Measurements from ENCODE around the gene NAT14.
A peak's percentile ranks its signal among the peaks of the same experiment; 100 is the strongest.
"Not testable (repeated sequence)": the region's sequence is repeated elsewhere in the genome, so short reads cannot be mapped to it uniquely, and the experiment has no call there.

Gene NAT14

DNA sequence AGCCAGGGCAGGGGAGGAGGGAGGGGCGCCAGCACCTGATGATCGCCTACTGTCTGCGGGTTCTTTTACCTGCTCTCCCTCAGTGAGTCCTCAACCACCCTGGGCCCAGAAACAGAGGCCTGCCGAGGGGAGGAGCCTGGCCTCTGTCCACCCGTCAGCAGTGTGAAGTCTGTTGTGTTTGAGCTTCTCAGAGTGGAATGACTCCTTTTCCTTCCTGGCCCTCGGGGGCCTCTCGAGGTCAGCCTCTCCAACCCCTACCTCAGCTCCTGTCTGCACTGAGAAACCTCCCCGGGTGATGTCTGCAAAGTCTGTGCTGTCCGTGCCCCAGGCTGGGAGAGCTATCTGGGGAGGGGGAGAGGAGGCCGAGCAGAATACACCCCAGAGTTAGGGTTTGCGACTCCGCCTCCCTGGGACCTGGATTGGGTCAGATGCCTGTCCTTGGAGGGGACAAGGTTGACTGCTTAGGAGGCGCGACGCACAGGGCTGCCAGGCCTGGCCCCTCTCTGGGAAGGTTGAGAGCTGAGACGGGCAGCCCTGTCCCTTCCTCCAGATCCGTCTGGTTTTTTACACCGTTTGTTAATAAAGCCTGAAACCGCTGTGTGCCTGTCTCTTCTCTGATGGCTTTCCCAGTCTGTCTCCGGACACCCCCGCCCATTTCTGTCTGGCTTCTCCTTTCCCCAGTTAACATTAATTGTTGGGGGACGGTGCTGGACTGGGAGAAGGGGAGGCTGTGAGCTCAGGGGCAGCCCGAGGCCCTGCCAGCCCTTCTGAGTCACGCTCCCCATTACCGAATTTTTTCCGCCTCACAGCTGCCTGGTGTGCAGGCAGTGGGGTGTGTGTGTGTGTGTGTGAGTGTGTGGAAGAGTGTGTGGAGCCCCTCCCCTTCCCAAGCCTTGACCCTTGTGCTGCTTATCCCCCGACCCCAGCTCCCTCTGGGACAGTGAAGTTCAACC lies 2.3 kb downstream of the NAT14 start:
- DNase-seq (ENCODE audit: low spot score) = peak; percentile 76

GRCh38 chr19:55487924-55488687 lies 3.1 kb downstream of the NAT14 start, which contains the start of gene SSC5D:
TSS of gene SSC5D (plus strand) at chr19:55488436. CDS start at chr19:55488590, 154 bp downstream.
- DNase-seq (ENCODE audit: low spot score) = peak; percentile 43

GRCh38 chr19:55488986-55489710 lies 4.2 kb downstream of the NAT14 start:
- no peak for DNase-seq (ENCODE audit: low spot score)

DNA sequence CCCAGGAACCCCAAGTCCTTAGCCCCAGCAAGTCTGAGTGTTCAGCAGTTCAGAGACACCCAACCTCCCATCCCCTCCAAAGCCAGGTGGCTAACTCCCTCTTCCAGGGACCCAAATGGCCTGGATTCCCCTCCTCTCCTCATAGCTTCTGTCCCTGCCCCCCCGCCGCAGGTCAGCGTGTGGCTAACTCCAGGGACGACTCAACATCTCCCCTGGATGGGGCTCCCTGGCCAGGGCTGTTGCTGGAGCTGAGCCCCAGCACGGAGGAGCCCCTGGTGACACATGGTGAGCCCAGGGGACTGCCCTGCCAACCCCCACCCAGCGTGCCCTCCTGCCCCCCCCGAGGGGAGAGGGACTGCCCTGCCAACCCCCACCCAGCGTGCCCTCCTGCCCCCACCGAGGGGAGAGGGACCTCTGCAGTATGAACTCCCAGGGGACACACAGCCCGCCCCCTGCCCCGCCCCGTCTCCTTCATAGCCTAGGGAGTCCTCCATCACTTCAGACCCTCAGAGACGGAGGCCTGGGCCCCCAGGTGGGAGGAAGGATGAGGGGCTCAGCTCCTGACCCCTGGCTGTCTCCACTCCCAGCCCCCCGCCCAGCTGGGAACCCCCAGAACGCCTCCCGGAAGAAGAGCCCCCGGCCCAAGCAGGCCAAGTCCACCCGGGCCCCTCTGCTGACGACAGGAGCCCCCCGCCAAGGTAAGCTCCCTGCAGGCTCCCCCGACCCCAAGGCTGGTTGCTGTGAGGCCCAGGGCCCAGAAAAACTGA lies 4.9 kb downstream of the NAT14 start:
- DNase-seq (ENCODE audit: low spot score) = no peak

DNA sequence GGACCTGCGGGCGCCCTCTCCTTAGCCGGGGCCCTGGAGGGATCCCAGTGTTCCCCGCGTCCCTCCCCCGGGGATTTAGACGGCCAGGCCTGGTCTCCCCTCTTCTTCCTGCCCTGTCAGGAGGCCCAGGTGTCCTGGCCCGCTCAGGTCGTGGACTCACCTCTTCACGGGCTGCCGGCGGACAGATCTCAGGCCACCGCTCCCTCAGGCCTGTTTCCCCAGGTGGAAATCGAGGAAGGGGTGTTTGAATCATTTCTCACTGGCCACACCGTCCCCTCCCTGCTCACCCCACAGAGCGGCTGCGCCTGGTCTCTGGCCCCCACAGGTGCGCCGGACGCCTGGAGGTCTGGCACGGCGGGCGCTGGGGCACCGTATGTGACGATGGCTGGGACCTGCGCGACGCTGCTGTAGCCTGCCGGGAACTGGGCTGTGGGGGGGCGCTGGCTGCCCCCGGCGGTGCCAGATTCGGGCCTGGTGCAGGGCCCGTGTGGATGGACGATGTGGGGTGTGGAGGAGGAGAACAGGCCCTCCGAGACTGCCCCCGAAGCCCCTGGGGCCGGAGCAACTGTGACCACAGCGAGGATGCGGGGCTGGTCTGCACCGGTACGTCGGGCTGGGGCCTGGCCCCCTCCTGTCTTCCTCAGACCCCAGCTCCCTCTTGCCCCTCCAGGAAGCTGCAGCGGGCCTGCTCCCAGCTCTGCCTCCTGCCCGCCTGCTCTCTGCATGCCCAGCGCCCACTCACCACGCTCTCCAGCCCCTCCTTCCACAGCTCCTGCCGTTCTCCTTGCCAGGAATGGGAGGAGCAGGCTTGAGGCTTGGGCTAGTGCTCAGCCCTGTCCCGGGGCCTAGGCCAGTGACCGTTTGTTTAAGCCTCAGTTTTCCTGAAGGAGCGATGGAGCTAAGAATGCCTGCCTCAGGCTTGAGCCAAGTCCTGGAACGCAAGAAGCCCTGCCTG lies 5.8 kb downstream of the NAT14 start:
- DNase-seq (ENCODE audit: low spot score) = no peak

GRCh38 chr19:55491546-55492360 lies 6.8 kb downstream of the NAT14 start:
- no peak for DNase-seq (ENCODE audit: low spot score)

DNA sequence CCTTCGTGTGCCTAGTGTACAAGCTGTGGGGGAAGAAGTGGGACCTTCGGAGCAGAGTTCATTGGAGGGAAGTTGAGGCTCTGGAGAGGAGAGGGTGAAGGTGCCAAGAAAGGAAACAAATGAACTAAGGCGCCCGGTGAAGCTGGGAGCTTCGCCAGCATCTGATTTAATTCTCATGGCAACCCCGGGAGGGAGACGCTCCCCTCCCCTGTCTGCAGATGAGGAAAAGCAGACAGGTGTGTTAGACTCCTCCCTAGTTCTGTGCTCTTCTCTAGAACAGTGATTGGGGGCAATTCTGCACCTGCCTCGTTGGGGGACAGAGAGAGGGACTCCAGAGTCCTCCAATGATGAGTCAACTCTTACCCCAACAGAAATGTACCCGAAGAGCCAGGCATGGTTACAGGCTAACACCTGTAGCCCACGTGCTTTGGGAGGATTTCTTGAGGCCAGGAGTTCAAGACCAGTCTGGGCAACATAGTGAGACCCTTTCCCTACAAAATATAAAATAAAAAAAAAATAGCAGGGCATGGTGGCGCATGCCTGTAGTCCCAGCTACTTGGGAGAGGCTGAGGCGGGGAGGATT lies 7.5 kb downstream of the NAT14 start:
- no peak for DNase-seq (ENCODE audit: low spot score)

GRCh38 chr19:55493052-55493644 lies 8.2 kb downstream of the NAT14 start:
- DNase-seq (ENCODE audit: low spot score) = no peak

DNA sequence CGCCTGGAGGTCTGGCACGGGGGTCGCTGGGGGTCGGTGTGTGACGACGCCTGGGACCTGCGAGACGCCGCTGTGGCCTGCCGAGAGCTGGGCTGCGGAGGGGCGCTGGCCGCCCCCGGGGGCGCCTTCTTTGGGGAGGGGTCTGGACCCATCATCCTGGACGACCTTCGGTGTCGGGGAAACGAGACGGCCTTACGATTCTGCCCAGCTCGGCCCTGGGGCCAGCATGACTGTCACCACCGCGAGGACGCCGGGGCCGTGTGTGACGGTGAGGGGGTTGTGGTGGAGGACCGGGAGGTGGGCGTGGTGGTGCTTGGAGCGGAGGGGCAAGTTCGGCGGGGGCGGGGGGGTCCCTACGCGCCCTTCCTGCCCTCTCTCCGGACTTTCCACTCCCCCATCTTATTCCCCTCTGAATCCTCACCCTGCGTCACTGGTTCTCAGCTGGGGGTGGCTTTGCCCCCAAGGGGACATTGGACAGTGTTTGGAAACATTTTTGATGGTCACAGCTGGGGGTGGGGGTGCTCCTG lies 8.7 kb downstream of the NAT14 start:
- no peak for DNase-seq (ENCODE audit: low spot score)

DNA sequence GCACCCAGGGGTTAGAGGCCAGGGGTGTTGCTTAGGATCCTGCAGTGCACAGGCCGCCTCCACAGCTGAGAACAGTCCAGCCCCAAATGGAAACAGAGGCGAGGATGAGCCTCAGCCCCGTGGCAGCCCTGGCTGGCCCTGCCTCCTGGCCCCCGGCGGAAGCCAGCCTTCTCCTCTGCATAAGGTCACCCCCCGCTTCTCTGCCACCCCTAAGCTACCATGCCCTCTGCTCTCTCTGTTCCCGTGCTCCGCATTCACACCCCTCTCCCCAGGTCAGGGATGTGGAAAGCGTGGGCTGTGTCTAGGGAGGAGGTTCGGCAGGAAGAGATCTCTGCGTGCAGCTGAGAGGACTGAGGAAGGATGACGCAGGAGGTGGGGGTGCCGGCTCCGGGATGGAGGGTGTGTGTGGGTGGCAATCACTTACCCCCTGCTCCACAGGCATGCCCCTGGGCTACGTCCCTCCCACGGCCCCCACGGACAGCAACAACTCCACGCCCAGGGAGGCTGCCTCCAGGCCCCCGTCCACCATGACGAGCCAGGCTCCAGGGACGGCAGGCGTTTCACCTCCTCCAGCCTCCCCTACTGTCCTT lies 9.3 kb downstream of the NAT14 start:
- DNase-seq (ENCODE audit: low spot score) = no peak

DNA sequence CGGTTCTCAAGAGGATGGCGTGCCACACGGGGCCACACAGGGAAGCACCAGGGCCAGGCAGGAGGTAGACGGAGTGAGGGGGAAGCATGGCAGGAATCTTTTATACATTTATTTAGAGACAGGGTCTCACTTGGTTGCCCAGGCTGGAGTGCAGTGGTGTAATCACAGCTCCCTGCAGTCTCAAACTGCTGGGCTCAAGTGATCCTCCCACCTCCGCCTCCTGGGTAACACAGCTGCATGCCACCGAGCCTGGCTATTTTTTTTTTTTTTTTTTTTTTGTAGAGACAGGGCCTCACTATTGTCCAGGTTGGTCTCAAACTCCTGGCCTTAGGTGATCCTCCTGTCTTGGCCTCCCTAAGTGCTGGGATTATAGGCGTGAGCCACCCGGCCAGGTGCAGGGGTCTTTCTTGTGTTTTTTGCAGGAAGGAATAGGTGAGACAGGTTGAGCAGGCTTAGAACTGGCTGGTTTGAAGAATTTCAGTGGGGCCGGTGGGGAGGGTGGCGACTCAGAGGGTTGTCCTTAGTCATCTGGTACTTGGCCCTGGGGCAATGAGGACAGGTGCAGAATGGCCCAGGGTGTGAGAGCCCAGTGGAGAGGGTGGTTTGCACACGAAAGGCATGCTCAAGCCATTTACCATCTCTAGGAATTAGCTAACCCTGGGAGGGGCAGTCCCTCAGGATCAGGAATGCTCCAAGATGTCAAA lies 10.8 kb downstream of the NAT14 start:
- no peak for DNase-seq (ENCODE audit: low spot score)

- not testable (repeated sequence) for DNase-seq (ENCODE audit: low spot score)
Observed at GRCh38 chr19:55496820-55497219, 11.8 kb downstream of the NAT14 start.

- no peak for DNase-seq (ENCODE audit: low spot score)
Observed at GRCh38 chr19:55497763-55498162, 12.8 kb downstream of the NAT14 start.

GRCh38 chr19:55498246-55498840 lies 13.4 kb downstream of the NAT14 start:
- DNase-seq (ENCODE audit: low spot score) = no peak

- DNase-seq (ENCODE audit: low spot score) = no peak
Observed at GRCh38 chr19:55500368-55500952, 15.5 kb downstream of the NAT14 start.

DNA sequence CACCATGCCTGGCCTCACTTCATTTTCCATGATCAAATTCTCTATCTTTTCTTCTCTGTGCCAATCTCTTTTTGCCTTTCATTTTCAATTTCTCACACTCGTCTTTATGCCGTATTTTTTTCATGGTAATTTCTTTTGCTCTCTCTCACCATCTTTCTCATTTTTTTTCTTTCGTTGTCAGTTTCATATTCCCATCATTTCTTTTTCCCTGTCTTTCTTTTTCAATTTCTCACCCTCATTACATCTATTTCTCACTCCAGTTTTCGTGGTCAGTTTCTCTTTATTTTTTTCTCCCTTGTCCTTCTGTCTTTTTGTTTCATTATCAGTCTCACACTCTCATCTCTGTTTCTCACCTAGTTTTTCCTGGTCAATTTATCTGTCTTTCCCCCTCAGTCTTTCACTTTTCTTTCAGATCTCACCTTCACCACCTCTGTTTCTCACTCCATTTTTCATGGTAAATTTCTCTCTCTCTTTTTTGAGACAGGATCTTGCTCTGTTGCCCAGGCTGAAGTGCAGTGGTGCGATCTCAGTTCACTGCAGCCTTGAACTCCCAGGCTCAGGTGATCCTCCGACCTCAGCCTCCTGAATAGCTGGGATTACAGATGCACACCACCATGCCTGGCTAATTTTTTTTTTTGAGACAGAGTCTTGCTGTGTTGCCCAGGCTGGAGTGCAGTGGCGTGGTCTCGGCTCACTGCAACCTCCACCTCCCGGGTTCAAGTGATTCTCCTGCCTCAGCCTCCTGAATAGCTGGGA lies 17.4 kb downstream of the NAT14 start:
- no peak for DNase-seq (ENCODE audit: low spot score)

Data from cerebellar cortex (tissue), 1 donor.